HG03439 (cell line): ENCODE results near the gene MACROD2.

Source experiments
- ATAC-seq: cut with Tn5 transposase; IDR thresholded peaks from one replicate; pipeline ENCODE4 v1.9.1; 2021; ENCODE audit warnings: mild to moderate bottlenecking, moderate library complexity; ENCODE audit not compliant: unreplicated experiment

Gene MACROD2

DNA sequence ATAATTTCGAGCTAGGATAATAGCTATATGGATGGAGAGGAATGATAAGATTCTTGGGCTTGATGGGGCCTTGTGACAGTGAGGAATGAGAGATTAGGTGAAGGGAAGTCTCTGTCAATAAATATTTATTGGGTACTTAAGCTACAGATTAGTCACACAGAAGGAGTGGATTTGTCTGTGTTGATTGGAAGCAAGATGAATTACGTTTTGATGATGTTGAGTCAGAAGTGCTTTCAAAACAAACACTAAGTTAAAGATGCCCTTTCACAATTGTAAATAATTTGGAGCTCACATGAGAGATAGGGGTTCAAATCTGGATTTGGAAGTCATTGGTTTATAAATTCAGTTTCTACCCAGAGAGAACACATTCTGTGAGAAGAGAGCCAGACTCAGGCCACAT, 1743.7 kb downstream of the MACROD2 start:
- no peak for ATAC-seq

DNA sequence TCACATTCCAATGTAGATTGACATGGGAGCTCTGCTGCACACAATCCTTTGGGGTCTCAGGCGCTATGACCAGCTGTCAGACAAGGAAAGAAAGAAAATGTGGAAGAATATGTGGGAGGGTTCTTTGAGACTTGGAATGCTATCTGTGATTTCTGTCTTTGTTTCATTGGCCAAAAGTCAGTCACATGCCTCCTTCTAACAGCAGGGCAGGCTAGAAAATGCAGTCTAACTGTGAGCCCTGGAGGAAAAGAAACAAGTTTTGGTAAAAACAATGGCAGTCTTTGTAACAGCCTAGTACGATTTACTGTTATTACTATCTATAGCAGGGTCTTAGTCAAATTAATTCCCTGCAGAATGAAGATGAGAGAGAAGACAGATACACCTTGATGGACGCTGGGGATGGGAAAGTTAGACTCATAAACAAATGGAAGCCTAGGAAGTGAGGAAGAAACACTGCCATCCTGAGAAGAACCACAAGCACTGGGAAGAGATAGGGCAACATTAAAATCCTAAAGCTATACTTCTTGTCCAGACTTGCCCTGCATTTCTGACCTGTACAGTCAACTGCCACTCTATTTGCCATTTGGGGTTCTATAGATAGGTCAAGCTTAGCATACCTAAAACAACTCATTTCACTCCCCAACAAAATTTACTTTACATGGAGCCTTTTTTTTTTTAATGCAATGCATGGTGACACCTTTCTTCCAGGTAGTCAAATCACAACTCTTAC, 1744.9 kb downstream of the MACROD2 start:
- ATAC-seq, result no peak

DNA sequence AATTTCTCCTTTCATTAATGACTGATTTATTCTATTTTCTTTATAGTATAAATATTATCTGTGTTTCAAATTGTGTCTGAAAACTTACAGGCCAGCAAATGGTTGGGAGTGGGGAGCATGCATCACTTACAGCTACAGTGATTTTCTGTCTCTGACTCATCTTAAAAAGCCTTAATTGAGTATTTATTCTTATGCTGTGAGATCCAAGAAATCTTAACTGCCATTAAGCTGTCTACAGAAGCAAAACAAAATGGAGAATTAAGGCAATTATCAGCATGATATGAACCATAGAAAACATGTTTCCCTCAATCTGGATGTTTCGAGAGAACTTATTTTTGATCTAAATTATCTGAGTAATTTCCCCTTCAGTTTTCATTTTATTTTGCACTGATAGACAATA, 1746.8 kb downstream of the MACROD2 start:
- no peak for ATAC-seq

DNA sequence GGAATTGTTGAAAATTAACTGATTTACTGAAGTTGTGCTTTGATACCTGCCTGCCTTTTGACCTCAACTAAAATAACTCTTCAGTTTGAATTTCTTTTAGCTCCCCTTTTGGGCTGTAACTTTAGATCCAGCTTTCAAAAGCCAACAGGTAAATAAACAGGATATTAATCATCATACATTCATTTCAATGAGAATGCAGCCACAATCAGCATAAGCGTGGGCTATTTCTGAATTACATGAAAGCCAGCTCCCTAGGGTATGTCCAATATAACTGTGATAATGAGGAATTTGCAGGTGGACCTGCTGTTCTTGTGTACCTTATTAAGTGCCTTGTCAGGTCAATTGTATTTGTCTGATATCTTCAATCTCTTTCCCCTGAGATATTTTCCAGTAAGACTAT, 1747.3 kb downstream of the MACROD2 start:
- no peak for ATAC-seq

- ATAC-seq, result no peak
These were observed 1760.9 kb downstream of the MACROD2 start for GRCh38 chr20:15756002-15756753.

DNA sequence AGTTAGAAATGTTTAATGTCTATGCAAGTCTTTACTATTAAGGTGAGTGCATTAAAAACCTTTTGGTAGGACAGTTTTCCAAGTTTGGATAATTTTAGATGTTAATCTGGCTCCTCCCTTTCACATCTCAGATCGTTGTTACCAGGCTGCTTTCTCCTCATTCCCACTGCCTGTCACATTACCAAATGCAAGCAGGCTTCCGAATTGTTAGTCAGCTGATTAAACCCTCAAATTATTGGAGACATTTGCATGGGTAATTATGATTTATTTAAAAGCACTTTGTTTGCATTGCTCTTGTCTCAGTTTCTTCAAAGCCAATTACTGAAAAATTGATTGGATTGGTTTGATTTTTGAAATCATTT, 1761.4 kb downstream of the MACROD2 start:
- no peak for ATAC-seq

GRCh38 chr20:15759594-15759993, 1764.3 kb downstream of the MACROD2 start:
- ATAC-seq, result no peak

DNA sequence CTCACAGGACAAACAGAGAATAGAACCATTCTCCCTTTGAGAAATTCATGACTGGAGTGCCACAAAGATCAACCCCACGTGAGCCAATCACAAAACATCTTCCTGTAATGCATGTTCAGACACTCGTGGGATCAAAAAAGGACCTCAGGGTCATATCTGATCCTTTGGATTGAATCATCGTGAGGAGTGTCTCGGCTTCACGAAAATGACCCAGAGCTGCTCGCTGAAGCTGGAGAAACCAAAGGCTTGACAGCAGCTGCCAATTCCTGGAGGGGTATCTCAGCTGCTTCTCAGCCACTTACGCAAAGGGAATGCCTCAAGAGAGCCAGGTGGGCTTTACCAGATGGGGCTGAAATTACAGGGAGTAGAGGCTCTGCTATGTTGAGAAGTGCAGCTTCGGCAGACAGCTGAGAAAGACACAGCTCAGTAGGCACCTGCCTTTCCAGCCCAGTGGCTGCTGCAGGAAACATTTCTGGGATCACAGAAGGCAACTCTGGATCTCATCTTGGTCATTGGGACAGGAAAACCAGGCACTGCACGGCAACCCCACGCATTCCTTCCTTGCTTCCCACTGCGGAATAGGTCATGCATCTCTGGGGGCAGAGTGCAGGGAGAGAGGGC, 1764.8 kb downstream of the MACROD2 start:
- no peak for ATAC-seq

DNA sequence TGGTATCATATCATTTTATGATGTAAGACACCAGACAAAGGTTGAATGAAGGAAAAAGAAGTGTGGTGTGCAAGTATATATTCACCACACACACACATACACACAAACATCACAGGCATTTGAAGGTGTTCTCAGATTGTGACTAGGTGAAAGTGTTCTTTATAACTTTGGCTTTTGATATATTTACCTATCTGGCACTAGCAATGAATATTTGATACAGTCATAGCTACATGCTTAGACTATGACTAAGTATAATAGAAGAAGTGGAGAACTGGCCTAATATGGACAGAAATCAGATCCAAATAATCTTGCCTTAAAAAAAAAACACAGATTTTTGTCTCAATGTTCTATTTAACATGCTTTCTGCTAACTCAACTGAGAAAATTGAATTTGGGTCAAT, 1768.0 kb downstream of the MACROD2 start:
- no peak for ATAC-seq

- no peak for ATAC-seq
These were observed 1772.3 kb downstream of the MACROD2 start for GRCh38 chr20:15767586-15767985.

DNA sequence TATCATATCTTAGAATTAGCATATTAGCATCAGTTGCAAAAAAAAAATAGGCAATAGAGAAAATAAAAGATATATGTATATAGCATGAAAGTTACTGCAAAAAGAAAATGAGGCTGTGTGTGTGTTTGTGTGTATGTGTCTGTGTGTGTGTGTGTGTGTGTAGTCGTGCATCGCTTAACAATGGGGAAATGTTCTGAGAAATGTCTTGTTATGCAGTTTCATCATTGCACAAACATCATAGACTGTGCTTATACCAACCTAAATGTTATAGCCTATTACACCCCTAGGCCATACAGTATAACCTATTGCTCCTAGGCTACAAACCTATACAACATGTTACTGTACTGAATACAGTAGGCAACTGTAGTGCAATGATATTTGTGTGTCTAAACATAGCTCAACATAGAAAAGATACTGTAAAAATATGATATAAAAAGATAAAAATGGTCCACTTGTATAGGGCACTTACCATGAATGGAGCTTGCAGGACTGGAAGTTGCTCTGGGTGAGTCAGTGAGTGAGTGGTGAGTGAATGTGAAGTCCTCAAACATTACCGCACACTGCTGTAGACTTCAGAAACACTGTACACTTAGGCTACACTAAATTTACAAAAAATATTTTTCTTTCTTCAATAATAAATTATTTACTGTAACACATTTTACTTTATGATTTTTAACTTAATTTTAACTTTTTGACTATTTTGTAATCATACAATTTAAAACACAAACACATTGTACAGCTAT, 1772.9 kb downstream of the MACROD2 start:
- no peak for ATAC-seq

- no peak for ATAC-seq
These were observed 1777.5 kb downstream of the MACROD2 start for GRCh38 chr20:15772826-15773225.

- no peak for ATAC-seq
These were observed 1779.6 kb downstream of the MACROD2 start for GRCh38 chr20:15774926-15775325.

DNA sequence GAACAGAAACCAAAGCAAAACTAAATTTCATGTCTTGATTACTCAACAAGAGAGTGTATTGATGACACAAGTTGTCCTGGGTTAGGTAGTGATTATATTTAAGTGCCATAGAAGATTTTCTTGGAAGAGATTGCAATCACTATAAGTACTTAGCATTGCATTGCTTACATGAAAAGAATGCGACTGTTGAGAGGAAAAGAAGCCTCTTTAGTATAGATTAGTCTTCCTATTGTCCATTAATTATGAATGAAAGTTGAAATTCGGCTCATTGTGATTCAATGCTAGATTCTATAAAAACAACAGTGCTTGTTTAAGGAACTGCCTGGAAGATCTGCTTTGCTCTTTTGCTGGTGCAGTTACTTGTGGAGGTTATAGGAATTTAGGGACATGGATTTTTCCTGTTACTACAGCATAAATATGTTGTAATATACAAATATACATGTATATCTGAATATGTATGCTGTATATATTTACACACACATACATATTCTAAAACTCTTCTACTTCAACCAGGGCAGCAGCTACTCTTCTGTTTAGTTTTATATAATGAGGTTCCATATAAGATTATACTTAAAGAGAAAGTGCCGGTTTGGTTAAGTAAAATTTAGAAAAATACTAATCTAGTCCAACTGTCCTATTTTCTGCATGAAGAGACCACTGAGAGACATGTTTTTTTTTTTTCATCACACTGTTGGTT, 1781.6 kb downstream of the MACROD2 start:
- ATAC-seq, result no peak

DNA sequence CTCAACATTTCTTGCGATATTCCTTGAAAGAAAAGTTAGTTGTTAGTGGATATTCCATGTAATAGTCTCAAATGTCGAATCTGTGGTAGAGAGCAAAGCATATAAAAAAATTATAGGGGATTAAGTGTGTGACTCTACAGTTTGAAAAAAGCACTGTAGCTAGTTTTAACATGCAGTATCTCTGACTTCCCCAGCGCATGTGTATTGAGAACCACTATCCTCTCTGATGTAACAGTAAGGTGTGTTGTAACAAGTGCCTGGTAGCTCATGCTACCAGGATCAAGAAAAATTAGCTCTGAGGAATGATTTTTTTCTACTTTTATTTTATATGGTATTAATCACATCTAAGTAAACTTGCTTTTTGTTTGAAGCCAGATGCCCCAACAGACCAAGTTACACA, 1788.7 kb downstream of the MACROD2 start:
- ATAC-seq, result no peak

DNA sequence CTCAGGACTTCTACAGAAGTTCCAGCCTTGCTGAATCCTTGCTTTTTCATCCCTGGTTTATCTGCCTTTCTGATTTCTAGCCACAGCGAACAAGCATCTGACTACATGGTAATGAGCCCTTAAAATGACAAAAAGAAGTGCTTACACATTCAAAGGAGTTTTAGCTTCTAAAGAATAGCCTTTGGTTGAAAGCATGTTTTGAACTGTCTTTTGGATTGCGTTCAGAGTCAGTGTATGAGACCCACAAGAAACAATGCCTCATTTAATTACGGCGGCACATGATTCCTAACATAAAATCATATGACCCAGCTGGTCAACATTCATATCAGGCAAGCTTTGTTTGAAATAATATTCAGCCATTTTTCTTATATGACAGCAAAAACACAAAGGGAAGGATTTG, 1793.8 kb downstream of the MACROD2 start:
- no peak for ATAC-seq

GRCh38 chr20:15792855-15793254, 1797.5 kb downstream of the MACROD2 start:
- no peak for ATAC-seq

- no peak for ATAC-seq
These were observed 1799.1 kb downstream of the MACROD2 start for GRCh38 chr20:15794409-15794808.

- ATAC-seq, result no peak
These were observed 1800.1 kb downstream of the MACROD2 start for GRCh38 chr20:15795305-15796019.

DNA sequence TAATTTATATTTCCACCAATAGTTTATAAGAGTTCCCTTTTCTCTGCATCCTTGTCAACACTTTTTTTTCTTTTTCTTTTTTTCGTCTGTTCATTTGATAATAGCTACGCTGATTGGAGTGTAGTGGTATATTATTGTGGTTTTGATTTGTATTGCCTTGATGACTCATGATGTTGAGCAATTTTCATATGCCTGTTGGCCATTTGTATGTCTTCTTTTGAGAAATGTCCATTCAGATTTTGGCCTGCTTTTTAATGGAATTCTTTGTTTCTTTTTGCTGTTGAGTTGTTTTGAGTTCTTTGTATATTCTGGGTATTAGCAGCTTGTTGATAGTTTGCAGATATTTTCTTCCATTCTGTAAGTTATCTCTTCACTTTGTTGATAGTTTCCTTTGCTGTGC, 1804.6 kb downstream of the MACROD2 start:
- no peak for ATAC-seq
